ENCODE data around the gene PALLD.

The PALLD gene

GRCh38 chr4:168836490-168836889 is 339.6 kb downstream of the PALLD start:
- DNase-seq, result no peak

GRCh38 chr4:168837922-168838321 is 341.1 kb downstream of the PALLD start:
- no peak for DNase-seq

- DNase-seq, result peak in 1 of 2 donors; percentile 32
Measured at GRCh38 chr4:168839758-168840391, 343.0 kb downstream of the PALLD start.

GRCh38 chr4:168840392-168840763 is 343.5 kb downstream of the PALLD start:
- DNase-seq, result no peak

- peak in 1 of 2 donors; percentile 8 for DNase-seq
Measured at GRCh38 chr4:168841000-168841671, 344.3 kb downstream of the PALLD start.

GRCh38 chr4:168841672-168842019 is 344.8 kb downstream of the PALLD start:
- DNase-seq, result no peak

GRCh38 chr4:168842186-168842585 is 345.3 kb downstream of the PALLD start:
- DNase-seq, result no peak

GRCh38 chr4:168843635-168844034 is 346.8 kb downstream of the PALLD start:
- no peak for DNase-seq

- DNase-seq, result no peak
Measured at GRCh38 chr4:168844353-168845049, 347.6 kb downstream of the PALLD start.

- DNase-seq, result no peak
Measured at GRCh38 chr4:168845897-168846296, 349.0 kb downstream of the PALLD start.

- DNase-seq, result no peak
Measured at GRCh38 chr4:168846414-168846813, 349.6 kb downstream of the PALLD start.

GRCh38 chr4:168847771-168848502 is 351.1 kb downstream of the PALLD start:
- no peak for DNase-seq

- peak in 1 of 2 donors; percentile 13 for DNase-seq
Measured at GRCh38 chr4:168849030-168849675, 352.3 kb downstream of the PALLD start.

GRCh38 chr4:168849997-168850396 is 353.1 kb downstream of the PALLD start:
- no peak for DNase-seq

GRCh38 chr4:168852387-168852786 is 355.5 kb downstream of the PALLD start:
- DNase-seq, result no peak

- no peak for DNase-seq
Measured at GRCh38 chr4:168852933-168853713, 356.3 kb downstream of the PALLD start.

GRCh38 chr4:168853770-168854169 is 356.9 kb downstream of the PALLD start:
- no peak for DNase-seq

- DNase-seq, result no peak
Measured at GRCh38 chr4:168854350-168854921, 357.6 kb downstream of the PALLD start.

GRCh38 chr4:168856312-168856711 is 359.5 kb downstream of the PALLD start:
- no peak for DNase-seq

GRCh38 chr4:168857009-168857408 is 360.2 kb downstream of the PALLD start:
- DNase-seq, result no peak

GRCh38 chr4:168857546-168858314 is 360.9 kb downstream of the PALLD start:
- no peak for DNase-seq
